ENCODE data around the gene FAM13C.

- TF ChIP-seq, protein P1, sequence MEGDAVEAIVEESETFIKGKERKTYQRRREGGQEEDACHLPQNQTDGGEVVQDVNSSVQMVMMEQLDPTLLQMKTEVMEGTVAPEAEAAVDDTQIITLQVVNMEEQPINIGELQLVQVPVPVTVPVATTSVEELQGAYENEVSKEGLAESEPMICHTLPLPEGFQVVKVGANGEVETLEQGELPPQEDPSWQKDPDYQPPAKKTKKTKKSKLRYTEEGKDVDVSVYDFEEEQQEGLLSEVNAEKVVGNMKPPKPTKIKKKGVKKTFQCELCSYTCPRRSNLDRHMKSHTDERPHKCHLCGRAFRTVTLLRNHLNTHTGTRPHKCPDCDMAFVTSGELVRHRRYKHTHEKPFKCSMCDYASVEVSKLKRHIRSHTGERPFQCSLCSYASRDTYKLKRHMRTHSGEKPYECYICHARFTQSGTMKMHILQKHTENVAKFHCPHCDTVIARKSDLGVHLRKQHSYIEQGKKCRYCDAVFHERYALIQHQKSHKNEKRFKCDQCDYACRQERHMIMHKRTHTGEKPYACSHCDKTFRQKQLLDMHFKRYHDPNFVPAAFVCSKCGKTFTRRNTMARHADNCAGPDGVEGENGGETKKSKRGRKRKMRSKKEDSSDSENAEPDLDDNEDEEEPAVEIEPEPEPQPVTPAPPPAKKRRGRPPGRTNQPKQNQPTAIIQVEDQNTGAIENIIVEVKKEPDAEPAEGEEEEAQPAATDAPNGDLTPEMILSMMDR (conservative IDR thresholded peaks at IDR 0.05; ENCODE audit: low read depth, low read length): no peak
- TF ChIP-seq SMC3 (IDR thresholded peaks at IDR 0.05; ENCODE audit: low read depth, low read length): no peak
- TF ChIP-seq RFX5 (IDR thresholded peaks at IDR 0.05; ENCODE audit: low read depth, low read length): no peak
- no peak for TF ChIP-seq MAFK (IDR thresholded peaks at IDR 0.05; ENCODE audit: low read depth, low read length)
- no peak for TF ChIP-seq MAZ (IDR thresholded peaks at IDR 0.05; ENCODE audit: borderline replicate concordance, low read depth, low read length)
- TF ChIP-seq POLR2A (IDR thresholded peaks at IDR 0.05; ENCODE audit: low read depth, low read length): no peak
- TF ChIP-seq CEBPB (IDR thresholded peaks at IDR 0.05; ENCODE audit: low read depth, low read length): no peak
These were observed 132.9 kb downstream of the FAM13C start for GRCh38 chr10:59229441-59229840.
